MM.1S (cell line): ENCODE measurements around the gene FKBP14.

ENCODE experiments used
- DNase-seq: peaks from one replicate; pipeline ENCODE4 v3.0.0-alpha.2; 2015
- H2AFZ ChIP-seq: fragments of 300-600 bp; sonication (generic); 2 replicates; pipeline ENCODE4 v1.6.0; 2016; ENCODE audit warnings: antibody characterized with exemption, low read length
- H3F3A ChIP-seq: fragments of 300-600 bp; sonication (generic); 2 replicates; pipeline ENCODE4 v1.6.1; 2016; ENCODE audit warnings: mild to moderate bottlenecking, antibody characterized with exemption, low read length, moderate library complexity, mixed read lengths; ENCODE audit not compliant: insufficient read depth
- H3K27ac ChIP-seq: fragments of 300-600 bp; sonication (generic); 2 replicates; pipeline ENCODE4 v1.5.1; 2016; ENCODE audit warnings: mild to moderate bottlenecking, low read length
- H3K27me3 ChIP-seq: fragments of 300-600 bp; sonication (generic); replicated peaks from 2 replicates; pipeline ENCODE4 v1.6.0; 2016; ENCODE audit warnings: low read length; ENCODE audit not compliant: insufficient read depth
- H3K36me3 ChIP-seq: fragments of 300-600 bp; sonication (generic); replicated peaks from 2 replicates; pipeline ENCODE4 v1.6.1; 2016; ENCODE audit warnings: mild to moderate bottlenecking, low read length, mixed read lengths; ENCODE audit not compliant: insufficient read depth
- H3K4me1 ChIP-seq: fragments of 300-600 bp; sonication (generic); 2 replicates; pipeline ENCODE4 v1.6.1; 2016; ENCODE audit warnings: low read length, mixed read lengths
- H3K4me2 ChIP-seq: fragments of 300-600 bp; sonication (generic); 2 replicates; pipeline ENCODE4 v1.6.0; 2016; ENCODE audit warnings: low read depth, low read length
- H3K4me3 ChIP-seq: fragments of 300-600 bp; sonication (generic); 2 replicates; pipeline ENCODE4 v1.5.1; 2016; ENCODE audit warnings: low read length, mixed read lengths
- H3K79me2 ChIP-seq: fragments of 300-600 bp; sonication (generic); 2 replicates; pipeline ENCODE4 v1.6.1; 2016; ENCODE audit warnings: mixed run types, low read length, mixed read lengths
- H3K9ac ChIP-seq: fragments of 300-600 bp; sonication (generic); 2 replicates; pipeline ENCODE4 v1.6.1; 2016; ENCODE audit warnings: low read length, mixed read lengths
- H3K9me2 ChIP-seq: fragments of 300-600 bp; sonication (generic); replicated peaks from 2 replicates; pipeline ENCODE4 v1.6.1; 2016; ENCODE audit warnings: mild to moderate bottlenecking, low read length, mixed read lengths; ENCODE audit not compliant: insufficient read depth
- H3K9me3 ChIP-seq: fragments of 300-600 bp; sonication (generic); replicated peaks from 2 replicates; pipeline ENCODE4 v1.6.1; 2016; ENCODE audit warnings: mild to moderate bottlenecking, low read length, mixed read lengths; ENCODE audit not compliant: insufficient read depth
- H4K20me1 ChIP-seq: fragments of 300-600 bp; sonication (generic); 2 replicates; pipeline ENCODE4 v1.6.1; 2016; ENCODE audit warnings: mild to moderate bottlenecking, low read length, moderate library complexity, mixed read lengths; ENCODE audit not compliant: insufficient read depth
- CTCF ChIP-seq: fragments of 300-600 bp; sonication (generic); IDR thresholded peaks from 2 replicates; pipeline ENCODE4 v1.5.1; 2016; ENCODE audit warnings: antibody characterized with exemption, low read length, mixed read lengths
- EZH2 ChIP-seq: fragments of 300-600 bp; sonication (generic); optimal IDR thresholded peaks from 2 replicates; pipeline ENCODE3; 2017; ENCODE audit warnings: low read depth, mild to moderate bottlenecking, antibody characterized with exemption, low read length, mixed read lengths
- EZH2phosphoT487 ChIP-seq: fragments of 300-600 bp; sonication (generic); IDR thresholded peaks from 2 replicates; pipeline ENCODE4 v1.6.1; 2018; ENCODE audit warnings: antibody characterized with exemption, low read length

The FKBP14 gene

GRCh38 chr7:29974286-29974685, 52.2 kb downstream of the FKBP14 start:
- no peak overlapping the region for H3K4me3 ChIP-seq
- no peaks in the 10 kb centered on the region for H3K27me3 ChIP-seq
- H3K9me3 ChIP-seq: no peaks in the 10 kb centered on the region
- H4K20me1 ChIP-seq: no peaks in the 10 kb centered on the region
- DNase-seq: no peak
- no peaks in the 10 kb centered on the region for H3F3A ChIP-seq
- no peak overlapping the region for H3K4me2 ChIP-seq
- H3K9ac ChIP-seq: no peak overlapping the region
- TF ChIP-seq EZH2 (no peak), CTCF (no peak), EZH2phosphoT487 (no peak)
- no peaks in the 10 kb centered on the region for H3K9me2 ChIP-seq
- H2AFZ ChIP-seq: no peak overlapping the region
- no peaks in the 10 kb centered on the region for H3K36me3 ChIP-seq
- H3K27ac ChIP-seq: no peak overlapping the region
- H3K4me1 ChIP-seq: no peaks in the 10 kb centered on the region
- H3K79me2 ChIP-seq: no peaks in the 10 kb centered on the region

- Histone ChIP-seq H3K4me3 (no peak overlapping the region), H3K27me3 (no peaks in the 10 kb centered on the region), H3K27ac (no peak overlapping the region), H3F3A (no peaks in the 10 kb centered on the region), H2AFZ (no peak overlapping the region), H4K20me1 (no peaks in the 10 kb centered on the region), H3K36me3 (no peaks in the 10 kb centered on the region), H3K79me2 (no peaks in the 10 kb centered on the region), H3K4me1 (no peaks in the 10 kb centered on the region), H3K9ac (no peak overlapping the region), H3K9me2 (no peaks in the 10 kb centered on the region), H3K4me2 (no peak overlapping the region), H3K9me3 (no peaks in the 10 kb centered on the region)
- no peak for TF ChIP-seq CTCF
- TF ChIP-seq EZH2: no peak
- TF ChIP-seq EZH2phosphoT487: no peak
- no peak for DNase-seq
Measured at GRCh38 chr7:29972315-29972669, 54.2 kb downstream of the FKBP14 start.

GRCh38 chr7:29971566-29972314, 54.8 kb downstream of the FKBP14 start:
- Histone ChIP-seq H3K9ac (no peak overlapping the region), H4K20me1 (no peaks in the 10 kb centered on the region), H3K9me3 (no peaks in the 10 kb centered on the region), H2AFZ (no peak overlapping the region), H3K27ac (no peak overlapping the region), H3K79me2 (no peaks in the 10 kb centered on the region), H3K4me2 (no peak overlapping the region), H3K9me2 (no peaks in the 10 kb centered on the region), H3K4me3 (no peak overlapping the region), H3F3A (no peaks in the 10 kb centered on the region), H3K4me1 (no peaks in the 10 kb centered on the region), H3K36me3 (no peaks in the 10 kb centered on the region), H3K27me3 (no peaks in the 10 kb centered on the region)
- no peak for DNase-seq
- no peak for TF ChIP-seq EZH2
- TF ChIP-seq CTCF: no peak
- no peak for TF ChIP-seq EZH2phosphoT487
